ENCODE results near the gene HDAC1. TPM values are rescaled to one million over a fixed set of nuclear protein-coding genes. Genes with fewer than 3 reads are reported as not detected.

Gene HDAC1
- total and polyA plus RNA-seq, 2 of the 13 experiments (the other 11 are each of a cell fraction or from before 2014, with no cell fraction given) = 93.5 to 189 TPM

DNA sequence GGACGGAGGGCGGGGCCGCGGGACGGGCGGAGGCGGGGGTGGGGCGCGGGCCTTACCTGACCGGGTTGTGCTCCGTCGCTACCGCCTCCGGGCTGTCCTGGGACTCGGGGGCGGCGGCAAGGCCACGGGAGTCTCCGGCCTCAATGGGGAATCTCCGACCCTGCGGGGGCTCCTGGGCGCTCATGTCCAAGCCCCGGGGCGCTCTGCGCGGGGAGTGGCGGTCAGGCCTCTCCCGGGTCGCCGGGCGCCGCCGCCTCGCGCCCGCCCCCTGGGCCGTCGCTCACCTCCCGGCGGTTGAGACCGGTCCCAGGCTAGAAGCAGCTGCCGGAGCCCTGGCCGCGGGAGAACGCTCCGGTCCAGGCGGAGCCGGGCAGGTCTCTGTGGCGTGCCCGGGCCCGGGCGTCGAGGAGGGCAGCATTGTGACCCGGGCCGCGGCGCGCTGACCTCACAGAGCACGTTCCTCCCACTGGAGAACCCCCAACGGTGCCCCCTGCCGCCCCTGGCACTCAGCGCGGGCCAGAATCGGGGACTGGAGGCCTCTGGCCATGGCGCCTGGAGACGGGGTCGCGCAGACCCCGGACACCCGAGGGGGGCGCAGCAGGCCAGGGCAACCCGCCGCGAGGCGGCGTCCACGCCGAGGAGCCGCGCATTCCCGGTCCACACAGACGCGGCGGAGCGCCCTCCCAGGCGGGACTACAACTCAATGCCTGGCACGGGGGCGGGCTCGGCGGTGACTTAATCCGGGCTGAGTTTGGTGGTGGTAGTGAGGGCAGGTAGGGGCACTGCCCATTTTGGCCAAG lies 70.0 kb downstream of the HDAC1 start:
- H3K9me3 ChIP-seq (ENCODE audit: low read length) = no peaks in the 10 kb centered on the region
- no peak overlapping the region for H3K9ac ChIP-seq (ENCODE audit: insufficient read depth, low read depth, low read length)
- WGBS (ENCODE audit: low lambda C conversion rate) = 97% methylated on average over 60 of the region's 91 CpGs
- H3K4me2 ChIP-seq (ENCODE audit: low read depth, low read length) = no peak overlapping the region
- ATAC-seq (no peak), DNase-seq (ENCODE audit: low spot score) (no peak), FAIRE-seq (no peak)
- H3K4me3 ChIP-seq (replicated peaks in 1 of 3; ENCODE audit: insufficient read depth in 1 of 3, low read depth in 2 of 3, low read length in 3 of 3) = no peak overlapping the region
- BruUV-seq (replicated peaks) = no TSS peak
- ChIA-PET POLR2A (interaction anchor here (2.3 kb wide), 1 partner anchor 10 kb away, joined by 11 read pairs; no protein-coding TSS in a partner anchor), CTCF (ENCODE audit: low intra/inter-chr PET ratio, low total read pairs) (no interaction called here)
- peaks cover 4 to 33% of the 10 kb centered on the region in 2 experiments for H3K36me3 ChIP-seq (replicated peaks in 1 of 2; ENCODE audit: control insufficient read depth in 1 of 2, insufficient read depth in 2 of 2, low read length in 2 of 2)
- H3K4me1 ChIP-seq (ENCODE audit: insufficient read depth, low read length) = peaks cover 26% of the 10 kb centered on the region
- no peaks in the 10 kb centered on the region for H3K27me3 ChIP-seq (ENCODE audit: control insufficient read depth in 1 of 2, insufficient read depth in 2 of 2, low read length in 2 of 2)
- H2AFZ ChIP-seq (ENCODE audit: low read length) = no peak overlapping the region
- in situ Hi-C loops (cut with HindIII; ENCODE audit: extremely low pct_ligation_motif_present, low pct_unique_long_range_greater_than_20kb) = no loop called here
- H3K27ac ChIP-seq (ENCODE audit: extremely low read length, insufficient read depth, low read length) = no peak overlapping the region
- intact Hi-C loops (cut with micrococcal nuclease; ENCODE audit: unreplicated experiment) = no loop called here
- H4K20me1 ChIP-seq (ENCODE audit: insufficient read depth, low read length) = no peaks in the 10 kb centered on the region
- H3K79me2 ChIP-seq (ENCODE audit: insufficient read depth, low read length) = no peaks in the 10 kb centered on the region
- TF ChIP-seq NAIF1 (CRISPR knock-in tag; IDR thresholded peaks at IDR 0.05; ENCODE audit: borderline replicate concordance) (no peak), SPEN (CRISPR knock-in tag; IDR thresholded peaks at IDR 0.05; ENCODE audit: low read depth) (no peak), GABPB1 (CRISPR knock-in tag; IDR thresholded peaks at IDR 0.05) (no peak), AGO2 (optimal IDR thresholded peaks at IDR 0.05; ENCODE audit: low read depth, low read length) (peak; percentile 81), RBM22 (optimal IDR thresholded peaks at IDR 0.05; ENCODE audit: low read length) (peak; percentile 69), KDM4B (CRISPR knock-in tag; IDR thresholded peaks at IDR 0.05) (no peak), HNRNPL (IDR thresholded peaks at IDR 0.05; ENCODE audit: low read depth, low read length) (0 out of 2 replicates have a peak, but pooled peaks have one; percentile 40), U2AF1 (optimal IDR thresholded peaks at IDR 0.05; ENCODE audit: low read depth, low read length) (peak; percentile 21), RBFOX2 (IDR thresholded peaks at IDR 0.05; ENCODE audit: low read depth, low read length) (peak; percentile 25; the same call in 1 of the 2 replicates), FOXK1 (CRISPR knock-in tag; IDR thresholded peaks at IDR 0.05; ENCODE audit: borderline replicate concordance, low read depth) (no peak), AGO1 (IDR thresholded peaks at IDR 0.05; ENCODE audit: low read depth, low read length, poor library complexity, severe bottlenecking) (peak; percentile 50), ZFP1 (CRISPR knock-in tag; IDR thresholded peaks at IDR 0.05) (no peak)
- TF ChIP-seq, protein P1, sequence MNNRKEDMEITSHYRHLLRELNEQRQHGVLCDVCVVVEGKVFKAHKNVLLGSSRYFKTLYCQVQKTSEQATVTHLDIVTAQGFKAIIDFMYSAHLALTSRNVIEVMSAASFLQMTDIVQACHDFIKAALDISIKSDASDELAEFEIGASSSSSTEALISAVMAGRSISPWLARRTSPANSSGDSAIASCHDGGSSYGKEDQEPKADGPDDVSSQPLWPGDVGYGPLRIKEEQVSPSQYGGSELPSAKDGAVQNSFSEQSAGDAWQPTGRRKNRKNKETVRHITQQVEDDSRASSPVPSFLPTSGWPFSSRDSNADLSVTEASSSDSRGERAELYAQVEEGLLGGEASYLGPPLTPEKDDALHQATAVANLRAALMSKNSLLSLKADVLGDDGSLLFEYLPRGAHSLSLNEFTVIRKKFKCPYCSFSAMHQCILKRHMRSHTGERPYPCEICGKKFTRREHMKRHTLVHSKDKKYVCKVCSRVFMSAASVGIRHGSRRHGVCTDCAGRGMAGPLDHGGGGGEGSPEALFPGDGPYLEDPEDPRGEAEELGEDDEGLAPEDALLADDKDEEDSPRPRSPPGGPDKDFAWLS (CRISPR knock-in tag; IDR thresholded peaks at IDR 0.05; ENCODE audit: borderline replicate concordance) = no peak

Measured in HepG2 (cell line).